Measurements from ENCODE around the gene EHD2.
A peak's percentile ranks its signal among the peaks of the same experiment; 100 is the strongest.
"Not testable (repeated sequence)": the region's sequence is repeated elsewhere in the genome, so short reads cannot be mapped to it uniquely, and the experiment has no call there.

The EHD2 gene, protein sequence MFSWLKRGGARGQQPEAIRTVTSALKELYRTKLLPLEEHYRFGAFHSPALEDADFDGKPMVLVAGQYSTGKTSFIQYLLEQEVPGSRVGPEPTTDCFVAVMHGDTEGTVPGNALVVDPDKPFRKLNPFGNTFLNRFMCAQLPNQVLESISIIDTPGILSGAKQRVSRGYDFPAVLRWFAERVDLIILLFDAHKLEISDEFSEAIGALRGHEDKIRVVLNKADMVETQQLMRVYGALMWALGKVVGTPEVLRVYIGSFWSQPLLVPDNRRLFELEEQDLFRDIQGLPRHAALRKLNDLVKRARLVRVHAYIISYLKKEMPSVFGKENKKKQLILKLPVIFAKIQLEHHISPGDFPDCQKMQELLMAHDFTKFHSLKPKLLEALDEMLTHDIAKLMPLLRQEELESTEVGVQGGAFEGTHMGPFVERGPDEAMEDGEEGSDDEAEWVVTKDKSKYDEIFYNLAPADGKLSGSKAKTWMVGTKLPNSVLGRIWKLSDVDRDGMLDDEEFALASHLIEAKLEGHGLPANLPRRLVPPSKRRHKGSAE

DNA sequence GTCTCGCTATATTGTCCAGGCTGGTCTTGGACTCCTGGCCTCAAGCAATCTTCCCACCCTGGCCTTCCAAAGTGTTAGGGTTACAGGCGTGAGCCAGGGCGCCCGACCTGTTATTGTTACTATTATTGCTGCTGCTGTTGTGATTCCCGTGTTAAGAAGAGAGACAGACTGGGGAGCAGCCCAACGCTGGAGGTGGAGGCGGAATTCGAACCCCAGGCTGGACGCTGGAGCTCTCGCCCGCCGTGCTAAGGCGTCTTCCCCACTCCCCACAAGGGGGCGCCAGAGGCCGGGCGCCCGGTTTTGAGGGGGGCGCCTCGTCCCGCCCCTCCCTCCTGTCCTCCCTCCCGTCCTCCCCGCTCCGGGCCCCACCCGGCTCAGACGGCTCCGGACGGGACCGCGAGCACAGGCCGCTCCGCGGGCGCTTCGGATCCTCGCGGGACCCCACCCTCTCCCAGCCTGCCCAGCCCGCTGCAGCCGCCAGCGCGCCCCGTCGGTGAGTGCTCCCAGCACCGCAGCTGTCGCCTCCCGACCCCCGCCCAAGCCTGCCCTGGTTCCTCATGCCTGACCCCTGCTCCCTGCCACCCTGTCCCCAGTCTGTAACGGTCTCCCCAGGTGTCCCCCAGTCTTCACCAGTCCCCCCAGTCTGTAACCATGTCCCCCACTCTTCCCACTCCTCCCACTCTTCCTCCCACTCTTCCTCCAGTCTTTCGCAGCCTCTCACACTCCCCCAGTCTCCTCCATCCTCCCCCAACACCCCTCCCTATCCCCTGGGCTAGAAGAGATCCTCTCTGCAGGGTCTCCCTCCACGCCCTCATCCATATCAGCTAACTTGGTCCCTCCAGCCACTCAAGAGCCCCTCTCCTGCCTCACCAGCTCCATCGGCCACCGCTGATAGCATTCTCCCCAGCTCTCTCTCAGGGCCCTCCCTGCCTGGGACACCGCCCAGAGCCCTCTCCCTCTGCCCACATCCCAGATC lies at the start of gene EHD2:
Gene EHD2, plus strand, starts transcription at position 377 of the 976 bp plus-strand sequence. CDS start 3,191 bp downstream, outside the sequence.
- peak; percentile 80 for DNase-seq

DNA sequence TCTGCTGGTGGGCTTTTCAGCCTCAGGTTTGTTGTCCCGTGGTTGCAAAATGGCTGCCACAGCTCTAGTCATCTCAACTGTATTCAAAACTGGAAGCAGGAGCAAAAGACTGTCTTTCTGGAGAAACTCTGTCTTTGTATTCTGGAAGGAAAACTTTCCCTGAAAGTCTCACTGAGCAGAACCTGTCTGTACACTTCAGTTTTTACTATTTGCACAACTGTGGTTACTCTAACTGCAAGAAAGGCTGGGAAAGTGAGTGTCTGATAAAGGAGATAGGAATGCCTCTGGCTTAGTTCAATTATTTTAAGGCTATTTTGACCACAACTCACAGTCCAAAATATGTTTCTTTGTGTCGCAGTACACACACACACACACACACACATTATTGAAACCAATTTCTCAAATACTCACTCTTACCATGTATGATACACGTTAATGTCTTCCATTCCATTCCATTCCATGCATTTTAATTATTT lies 49.7 kb upstream of the EHD2 start:
- DNase-seq = peak; percentile 85

DNA sequence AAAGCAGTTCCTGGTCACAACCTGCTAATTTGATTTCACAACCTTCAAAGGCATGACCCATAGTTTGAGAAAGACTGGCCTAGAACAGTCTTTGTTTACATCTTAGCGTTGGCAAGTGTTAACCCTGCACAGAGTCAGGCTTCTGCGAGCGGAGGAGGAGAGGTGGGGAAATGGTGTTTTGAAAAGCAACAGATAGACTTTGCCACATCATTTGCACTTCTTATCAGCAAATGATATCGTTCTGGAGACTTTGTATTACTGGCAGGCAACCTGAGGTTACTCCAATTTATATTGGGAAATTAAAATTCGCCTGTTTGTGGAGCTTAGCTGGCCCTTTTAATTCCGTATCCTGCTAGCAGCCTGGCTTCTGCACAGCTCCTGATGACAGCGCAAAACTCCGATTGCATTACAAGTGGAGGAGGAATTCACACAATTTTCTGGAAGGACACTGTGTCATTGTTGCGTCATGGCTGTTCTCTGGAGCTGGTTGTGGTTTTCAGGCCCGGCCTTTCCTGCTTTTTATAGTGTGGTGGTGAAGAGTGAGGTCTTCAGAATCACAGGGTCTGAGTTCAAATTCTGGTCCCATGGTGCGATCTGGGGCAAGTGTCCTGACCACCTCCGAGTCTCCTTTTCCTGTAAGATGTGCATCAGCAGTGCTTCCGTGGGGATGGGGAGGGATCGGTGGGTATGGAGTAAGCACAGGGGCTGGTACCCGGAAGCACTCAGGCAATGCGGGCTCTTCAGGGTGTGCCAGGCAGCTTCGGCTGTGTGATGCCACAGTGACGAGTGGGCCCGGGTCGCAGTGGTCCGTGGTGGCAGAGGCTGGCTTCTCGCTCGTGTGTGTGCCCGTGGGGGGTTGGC lies 49.1 kb upstream of the EHD2 start:
- DNase-seq = peak; percentile 97

DNA sequence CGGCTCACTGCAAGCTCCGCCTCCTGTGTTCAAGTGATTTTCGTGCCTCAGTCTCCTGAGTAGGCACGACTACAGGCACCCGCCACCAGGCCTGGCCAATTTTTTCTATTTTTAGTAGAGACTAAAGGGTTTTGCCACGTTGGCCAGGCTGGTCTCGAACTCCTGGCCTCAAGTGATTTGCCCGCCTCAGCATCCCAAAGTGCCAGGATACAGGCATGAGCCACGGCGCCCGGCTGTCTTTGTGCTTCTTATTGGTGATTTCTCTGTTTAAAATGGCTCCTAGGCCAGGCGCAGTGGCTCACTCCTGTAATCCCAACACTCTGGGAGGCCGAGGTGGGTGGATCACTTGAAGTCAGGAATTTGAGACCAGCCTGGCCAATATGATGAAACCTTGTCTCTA lies 44.7 kb upstream of the EHD2 start:
- DNase-seq = not testable (repeated sequence)

DNA sequence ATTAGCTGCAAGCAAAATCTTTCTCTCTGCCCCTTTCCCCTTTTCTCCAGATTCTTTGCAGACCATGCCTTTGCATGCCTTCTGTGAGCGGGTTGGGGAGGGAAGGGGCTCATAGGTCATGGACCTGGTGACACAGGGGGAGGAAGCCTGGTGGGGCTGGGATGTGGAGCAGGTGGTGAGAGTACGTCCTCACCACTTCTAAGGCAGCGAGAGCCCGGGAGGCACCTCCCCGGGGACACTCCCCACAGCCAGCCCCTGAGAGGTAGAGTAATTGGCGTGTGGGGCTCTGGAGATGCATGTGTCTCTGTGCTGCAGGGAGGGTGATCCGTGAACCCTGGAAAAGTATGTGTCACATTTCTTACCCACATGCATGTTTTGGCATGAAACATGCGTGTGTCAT lies 42.5 kb upstream of the EHD2 start:
- no peak for DNase-seq

DNA sequence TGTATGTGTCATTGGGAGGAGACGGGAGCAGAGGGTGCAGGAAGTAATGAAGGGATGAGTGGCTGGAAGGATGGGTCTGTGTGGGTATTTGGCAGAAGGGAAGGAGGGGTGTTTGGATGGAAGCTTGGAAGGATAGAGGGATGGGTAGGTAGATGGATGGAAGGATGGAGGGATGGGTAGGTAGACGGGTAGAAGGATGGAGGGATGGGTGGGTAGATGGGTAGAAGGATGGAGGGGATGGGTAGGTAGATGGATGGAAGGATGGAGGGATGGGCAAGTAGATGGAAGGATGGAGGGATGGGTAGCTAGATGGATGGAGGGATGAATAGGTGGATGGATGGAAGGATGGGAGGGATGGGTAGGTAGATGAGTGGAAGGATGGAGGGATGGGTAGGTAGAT lies 41.7 kb upstream of the EHD2 start:
- no peak for DNase-seq

DNA sequence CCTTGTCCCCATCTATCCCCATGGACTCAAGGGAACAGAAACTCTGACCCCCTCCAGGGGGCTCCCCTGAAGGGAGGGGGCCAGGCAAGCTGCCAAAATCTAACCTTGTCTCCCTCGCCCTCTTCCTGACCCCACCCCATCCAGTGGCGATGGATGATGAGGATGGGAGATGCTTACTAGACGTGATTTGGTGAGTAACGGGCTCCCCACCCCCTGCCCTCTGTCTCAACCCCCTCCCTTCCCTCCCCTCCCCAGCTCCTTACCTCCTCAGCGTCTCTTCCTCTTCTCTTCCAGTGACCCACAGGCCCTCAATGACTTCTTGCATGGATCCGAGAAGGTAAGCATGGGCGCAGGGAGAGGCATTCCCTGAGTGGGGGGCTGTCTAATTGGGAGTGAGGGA lies 39.8 kb upstream of the EHD2 start:
- no peak for DNase-seq

DNA sequence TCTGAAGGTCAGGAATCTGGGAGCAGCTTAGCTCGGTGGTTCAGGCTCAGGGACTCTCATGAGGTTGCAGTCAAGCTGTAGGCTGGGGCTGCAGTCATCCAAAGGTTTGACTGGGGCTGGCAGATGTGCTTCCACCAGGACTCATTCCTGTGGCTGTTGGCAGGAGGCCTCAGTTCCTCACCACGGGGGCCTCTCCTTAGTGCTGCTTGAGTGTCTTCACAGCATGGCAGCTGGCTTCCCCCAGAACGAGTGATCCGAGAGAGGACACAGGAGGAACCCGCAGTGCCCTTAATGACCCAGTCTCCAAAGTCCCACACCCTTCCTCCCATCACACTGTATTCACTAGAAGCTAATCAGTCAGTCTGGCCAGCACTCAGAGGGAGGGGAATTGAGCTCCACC lies 38.7 kb upstream of the EHD2 start:
- no peak for DNase-seq

DNA sequence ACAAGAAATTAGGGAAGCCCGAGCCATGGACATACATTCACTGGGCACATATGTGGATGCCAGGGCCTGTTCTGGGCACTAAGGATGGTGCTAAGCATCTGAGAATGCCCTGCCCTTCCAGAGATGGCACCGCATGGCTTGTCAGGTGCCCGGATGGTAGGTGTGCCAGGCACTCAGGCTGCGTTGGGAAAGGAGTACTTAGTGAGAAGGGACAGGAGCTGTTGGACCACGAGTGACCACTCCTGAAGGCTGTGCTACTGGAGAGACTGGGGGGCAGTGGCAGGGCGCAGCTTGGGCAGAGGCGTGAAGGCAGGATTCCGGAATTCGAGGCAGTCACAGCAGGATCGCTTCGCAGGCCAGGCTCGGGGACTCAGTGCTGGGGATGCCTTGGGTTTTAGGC lies 38.0 kb upstream of the EHD2 start:
- no peak for DNase-seq

DNA sequence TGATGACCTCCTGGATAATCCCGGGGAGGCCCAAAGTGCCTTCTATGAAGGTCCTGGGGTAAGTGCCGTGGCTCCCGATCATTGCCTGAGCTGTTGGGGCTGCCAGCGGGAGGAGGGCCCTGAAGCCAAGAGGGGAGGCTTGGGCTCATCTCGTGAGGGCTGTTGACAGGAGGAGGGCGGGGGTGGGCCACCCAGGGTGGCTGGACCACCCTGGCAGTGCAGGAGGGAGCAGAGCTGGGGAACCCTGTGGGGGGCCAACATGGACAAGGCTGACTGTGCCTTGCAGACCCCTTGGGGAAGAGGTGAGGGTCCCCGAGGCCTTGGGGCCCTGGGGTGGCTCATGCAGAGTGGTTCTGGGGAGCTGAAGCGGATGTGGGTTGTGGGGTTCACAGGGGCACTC lies 37.4 kb upstream of the EHD2 start:
- DNase-seq = no peak

DNA sequence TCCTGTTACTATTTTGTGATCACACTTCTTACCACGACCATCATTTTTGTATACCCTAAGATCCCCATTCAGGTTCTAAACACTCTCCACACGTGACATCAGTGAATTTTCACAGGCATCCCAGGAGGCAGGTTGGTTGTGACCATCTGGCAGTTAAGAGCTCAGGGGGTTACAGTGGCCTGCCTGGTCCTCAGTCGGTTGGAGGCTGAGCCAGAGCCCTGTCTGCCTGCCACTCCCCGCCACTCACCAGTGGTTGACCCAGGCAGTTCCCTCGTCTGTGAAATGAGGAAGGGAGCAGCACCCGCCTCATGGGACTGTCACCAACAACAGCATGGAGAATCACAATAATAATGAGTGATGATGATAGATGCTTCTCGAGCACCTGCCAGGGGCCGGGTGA lies 36.4 kb upstream of the EHD2 start:
- no peak for DNase-seq

DNA sequence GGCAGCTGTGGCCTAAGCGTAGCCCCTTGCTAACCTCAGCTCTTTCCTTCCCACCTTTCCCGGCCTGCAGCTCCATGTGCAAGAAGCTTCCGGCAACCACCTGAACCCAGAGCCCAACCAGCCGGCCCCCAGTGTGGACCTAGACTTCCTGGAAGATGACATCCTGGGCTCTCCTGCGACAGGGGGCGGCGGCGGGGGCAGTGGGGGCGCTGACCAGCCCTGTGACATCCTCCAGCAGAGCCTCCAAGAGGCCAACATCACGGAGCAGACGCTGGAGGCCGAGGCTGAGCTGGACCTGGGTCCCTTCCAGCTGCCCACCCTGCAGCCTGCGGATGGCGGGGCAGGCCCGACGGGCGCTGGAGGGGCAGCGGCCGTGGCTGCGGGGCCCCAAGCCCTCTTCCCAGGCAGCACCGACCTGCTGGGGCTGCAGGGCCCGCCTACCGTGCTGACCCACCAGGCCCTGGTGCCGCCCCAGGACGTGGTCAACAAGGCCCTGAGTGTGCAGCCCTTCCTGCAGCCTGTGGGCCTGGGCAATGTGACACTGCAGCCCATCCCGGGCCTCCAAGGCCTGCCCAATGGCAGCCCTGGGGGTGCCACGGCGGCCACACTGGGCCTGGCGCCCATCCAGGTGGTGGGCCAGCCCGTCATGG lies 33.8 kb upstream of the EHD2 start:
- DNase-seq = no peak

DNA sequence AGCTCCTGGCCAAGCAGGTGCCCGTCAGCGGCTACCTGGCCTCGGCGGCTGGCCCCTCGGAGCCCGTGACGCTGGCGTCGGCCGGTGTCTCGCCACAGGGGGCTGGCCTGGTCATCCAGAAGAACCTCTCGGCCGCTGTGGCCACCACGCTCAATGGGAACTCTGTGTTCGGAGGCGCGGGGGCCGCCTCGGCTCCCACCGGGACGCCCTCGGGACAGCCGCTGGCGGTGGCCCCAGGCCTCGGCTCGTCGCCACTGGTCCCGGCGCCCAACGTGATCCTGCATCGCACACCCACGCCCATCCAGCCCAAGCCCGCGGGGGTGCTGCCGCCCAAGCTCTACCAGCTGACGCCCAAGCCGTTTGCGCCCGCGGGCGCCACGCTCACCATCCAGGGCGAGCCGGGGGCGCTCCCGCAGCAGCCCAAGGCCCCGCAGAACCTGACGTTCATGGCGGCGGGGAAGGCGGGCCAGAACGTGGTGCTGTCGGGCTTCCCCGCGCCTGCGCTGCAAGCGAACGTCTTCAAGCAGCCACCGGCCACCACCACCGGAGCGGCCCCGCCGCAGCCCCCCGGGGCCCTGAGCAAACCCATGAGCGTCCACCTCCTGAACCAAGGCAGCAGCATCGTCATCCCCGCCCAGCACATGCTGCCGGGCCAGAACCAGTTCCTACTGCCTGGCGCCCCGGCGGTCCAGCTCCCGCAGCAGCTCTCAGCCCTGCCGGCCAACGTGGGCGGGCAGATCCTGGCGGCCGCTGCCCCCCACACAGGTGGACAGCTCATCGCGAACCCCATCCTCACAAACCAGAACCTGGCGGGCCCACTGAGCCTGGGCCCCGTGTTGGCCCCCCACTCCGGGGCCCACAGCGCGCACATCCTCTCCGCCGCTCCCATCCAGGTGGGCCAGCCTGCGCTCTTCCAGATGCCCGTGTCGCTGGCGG lies 33.0 kb upstream of the EHD2 start:
- DNase-seq = no peak

DNA sequence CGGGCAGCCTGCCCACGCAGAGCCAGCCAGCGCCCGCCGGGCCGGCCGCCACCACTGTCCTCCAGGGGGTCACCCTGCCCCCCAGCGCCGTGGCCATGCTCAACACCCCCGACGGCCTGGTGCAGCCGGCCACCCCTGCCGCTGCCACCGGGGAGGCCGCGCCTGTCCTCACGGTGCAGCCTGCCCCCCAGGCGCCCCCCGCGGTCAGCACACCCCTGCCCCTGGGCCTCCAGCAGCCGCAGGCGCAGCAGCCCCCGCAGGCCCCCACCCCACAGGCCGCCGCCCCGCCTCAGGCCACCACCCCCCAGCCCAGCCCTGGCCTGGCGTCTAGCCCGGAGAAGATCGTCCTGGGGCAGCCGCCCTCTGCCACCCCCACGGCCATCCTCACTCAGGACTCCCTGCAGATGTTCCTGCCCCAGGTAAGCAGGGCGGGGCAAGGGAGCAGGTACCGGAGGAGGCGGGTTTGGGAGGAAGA lies 32.3 kb upstream of the EHD2 start:
- DNase-seq = no peak

DNA sequence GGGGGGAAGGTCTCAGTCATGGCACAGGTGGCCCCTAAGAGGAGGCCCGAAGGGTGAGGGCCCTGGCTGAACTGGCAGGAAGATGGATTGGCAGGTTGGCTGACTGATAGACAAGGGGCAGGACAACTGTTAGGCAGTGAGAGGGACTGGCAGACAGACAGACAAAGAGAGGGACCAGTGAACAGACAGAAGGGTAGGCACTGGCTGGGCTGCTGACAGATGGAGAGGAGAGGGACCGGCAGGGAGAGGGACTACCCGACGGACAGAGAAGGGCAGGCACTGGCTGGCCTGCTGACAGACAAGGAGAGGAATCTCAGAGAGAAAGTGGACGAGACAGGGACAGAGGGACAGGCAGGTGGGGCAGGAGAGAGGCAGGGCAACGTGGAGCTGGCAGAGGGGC lies 31.8 kb upstream of the EHD2 start:
- DNase-seq = no peak

DNA sequence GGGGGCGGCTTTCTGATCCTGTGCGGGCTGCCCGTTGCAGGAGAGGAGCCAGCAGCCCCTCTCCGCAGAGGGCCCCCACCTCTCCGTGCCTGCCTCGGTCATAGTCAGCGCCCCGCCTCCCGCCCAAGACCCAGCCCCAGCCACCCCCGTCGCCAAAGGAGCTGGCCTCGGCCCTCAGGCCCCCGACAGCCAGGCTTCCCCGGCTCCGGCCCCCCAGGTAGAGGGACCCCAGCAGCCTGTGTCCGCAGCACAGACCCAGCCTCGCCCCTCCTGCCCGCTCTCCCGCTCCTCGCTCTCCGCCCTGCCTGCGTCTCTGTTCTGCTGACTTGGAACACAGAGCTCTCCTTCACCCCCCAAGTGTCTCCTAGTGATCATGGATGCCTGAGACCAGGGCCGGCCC lies 31.3 kb upstream of the EHD2 start:
- no peak for DNase-seq

DNA sequence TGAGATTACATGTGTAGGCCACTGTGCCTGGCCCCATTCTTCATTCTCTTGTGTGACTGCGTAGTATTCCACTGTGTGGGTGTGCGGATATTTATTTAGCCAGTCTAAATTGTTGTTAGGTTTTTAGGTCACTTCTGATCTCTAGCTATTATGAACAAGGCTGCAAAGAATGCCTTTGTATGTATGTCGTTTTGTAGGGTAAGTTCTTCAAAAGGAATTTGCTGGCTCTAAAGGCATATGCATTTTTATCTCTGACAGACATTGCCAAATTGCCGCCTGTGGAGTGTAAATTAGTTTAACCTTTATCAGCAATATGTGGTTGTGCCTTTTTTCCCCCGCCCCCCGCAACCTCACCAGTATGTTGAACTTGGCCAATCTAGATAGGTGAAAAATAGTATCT lies 30.3 kb upstream of the EHD2 start:
- DNase-seq = no peak

DNA sequence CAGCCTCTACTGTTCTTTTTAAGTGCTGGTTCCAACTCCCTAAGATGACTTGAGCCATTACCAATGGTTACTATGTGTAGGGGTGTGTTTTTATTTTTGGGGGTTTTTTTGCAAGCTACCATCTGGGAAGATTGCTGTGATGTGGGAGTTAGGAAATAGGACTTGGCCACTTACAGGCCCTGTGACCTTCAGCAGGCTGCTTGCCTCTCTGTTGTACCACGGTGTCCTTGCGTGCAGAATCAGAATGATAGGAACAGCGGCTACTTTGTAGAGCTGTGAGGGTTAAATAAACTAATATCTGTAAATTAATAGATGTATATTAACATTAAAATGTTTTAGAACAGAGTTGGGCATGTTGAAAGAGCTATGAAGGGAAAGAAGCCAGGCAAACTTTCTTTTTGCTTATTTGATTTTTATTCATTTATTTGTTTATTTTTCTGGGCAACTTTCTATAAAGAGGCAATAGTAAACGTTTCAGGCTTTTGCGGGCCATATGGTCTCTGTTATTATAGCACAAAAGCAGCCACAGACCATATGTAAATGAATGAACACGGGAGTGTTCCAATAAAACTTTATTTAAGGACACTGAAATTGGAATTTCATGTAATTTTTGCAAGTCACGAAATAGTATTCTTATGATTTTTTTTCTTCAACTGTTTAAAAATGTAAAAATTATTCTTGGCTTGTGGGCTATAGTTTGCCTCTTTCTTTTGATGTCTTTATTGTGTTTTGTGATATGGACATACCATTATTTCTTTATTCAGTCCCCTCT lies 26.4 kb upstream of the EHD2 start:
- no peak for DNase-seq

DNA sequence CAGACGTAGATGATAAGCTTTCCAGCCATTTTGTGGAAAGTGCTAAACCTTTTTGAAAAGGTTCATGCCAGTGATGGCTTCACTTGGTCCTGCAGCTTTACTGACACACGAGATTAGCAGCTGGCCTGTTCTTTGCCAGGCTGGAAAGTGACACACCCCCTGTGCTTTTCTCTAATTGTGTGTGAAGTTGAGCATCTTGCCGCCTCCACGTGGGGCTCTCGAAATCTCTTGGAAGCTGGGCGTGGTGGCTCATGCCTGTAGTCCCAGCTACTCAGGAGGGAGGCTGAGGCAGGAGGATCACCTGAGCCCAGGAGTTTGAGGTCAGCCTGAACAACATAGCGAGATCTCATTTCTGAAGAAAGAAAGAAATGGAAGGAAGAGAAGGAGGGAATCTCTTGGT lies 25.3 kb upstream of the EHD2 start:
- no peak for DNase-seq

DNA sequence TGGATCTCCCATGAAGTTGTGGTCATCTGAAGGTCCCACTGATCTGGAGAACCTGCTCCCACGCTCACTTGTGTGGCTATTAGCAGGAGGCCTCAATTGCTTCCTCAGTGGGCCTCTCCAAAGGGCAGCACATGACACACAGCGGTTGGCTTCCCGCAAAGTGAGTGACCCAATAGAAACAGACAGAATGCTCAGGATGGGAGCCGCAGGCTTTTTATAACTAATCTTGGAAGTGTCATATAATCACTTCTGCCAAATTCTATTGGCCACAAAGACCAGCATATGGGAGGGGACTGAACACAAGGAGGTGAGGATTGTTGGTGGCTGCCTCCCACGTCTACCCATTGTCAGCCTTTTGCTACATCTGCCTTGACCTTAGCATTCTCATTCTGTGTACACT lies 22.1 kb upstream of the EHD2 start:
- no peak for DNase-seq

Measured in EL (cell line).